NCI-H2081 (cell line): ENCODE measurements around the gene IL2RA.
"Not testable (repeated sequence)": the region's sequence is repeated elsewhere in the genome, so short reads cannot be mapped to it uniquely, and the experiment has no call there.

Experiments used
- DNase-seq, 2 experiments: peaks; one replicate each; lab custom pipeline; 2025; lab: John Stamatoyannopoulos, UW

Gene IL2RA

GRCh38 chr10:5983774-5984173 is 78.4 kb downstream of the IL2RA start:
- DNase-seq, result no peak

- no peak for DNase-seq
Observed at GRCh38 chr10:5981529-5981928, 80.6 kb downstream of the IL2RA start.

DNA sequence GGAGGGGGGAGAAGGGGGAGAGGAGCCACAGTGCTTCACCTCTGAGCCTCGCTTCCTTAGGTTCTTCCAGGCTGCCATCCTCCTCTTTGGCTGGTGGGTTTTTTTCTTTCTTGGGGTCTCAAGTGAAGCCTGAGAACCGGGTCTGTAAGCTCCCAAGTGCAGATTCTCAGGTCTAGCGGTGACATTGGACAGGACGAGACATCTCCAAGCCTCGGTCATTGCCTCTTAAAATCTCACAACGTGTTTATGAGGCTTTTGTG is 84.0 kb downstream of the IL2RA start:
- no peak for DNase-seq

- DNase-seq, result peak; percentile 25 to 47
Observed at GRCh38 chr10:5977471-5978229, 84.5 kb downstream of the IL2RA start, which contains the start of gene IL15RA. Gene IL15RA (minus strand): TSS chr10:5977543. CDS start chr10:5977492, 51 bp downstream.

GRCh38 chr10:5976512-5977470 is 85.4 kb downstream of the IL2RA start:
- DNase-seq, result no peak

DNA sequence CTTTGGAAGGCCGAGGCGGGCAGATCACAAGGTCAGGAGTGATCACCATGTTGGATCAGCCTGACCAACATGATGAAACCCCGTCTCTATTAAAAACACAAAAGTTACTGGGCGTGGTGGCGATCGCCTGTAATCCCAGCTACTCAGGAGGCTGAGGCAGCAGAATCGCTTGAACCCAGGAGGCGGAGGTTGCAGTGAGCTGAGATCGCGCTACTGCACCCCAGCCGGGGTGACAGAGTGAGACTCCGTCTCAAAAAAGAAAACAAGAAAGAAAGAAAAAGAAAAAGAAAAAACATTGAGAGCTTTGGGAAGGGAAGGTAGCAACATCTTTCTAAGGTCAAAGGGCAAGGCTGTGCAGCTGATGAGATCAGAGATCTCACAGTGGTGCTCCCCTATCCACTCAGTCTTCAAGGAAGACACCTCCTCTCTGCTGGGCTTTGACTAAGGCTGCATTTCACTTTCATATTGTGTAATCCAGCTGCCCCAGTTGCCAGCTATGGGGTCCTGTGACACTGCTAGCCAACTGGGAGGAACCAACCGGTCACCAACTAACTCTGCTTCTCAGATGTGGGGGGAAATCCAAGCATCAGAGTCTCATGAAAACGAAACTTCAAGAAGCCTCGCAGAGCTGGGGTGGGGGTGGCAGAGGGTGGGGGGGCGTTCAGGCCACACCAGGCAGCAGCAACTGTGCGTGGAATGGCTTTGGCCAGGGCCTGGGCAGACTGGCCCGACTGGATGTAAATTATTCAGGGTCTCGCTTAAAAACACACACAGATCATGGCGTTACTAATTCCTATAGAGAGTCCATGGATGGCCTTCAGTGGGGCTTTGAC is 86.3 kb downstream of the IL2RA start:
- DNase-seq, result no peak

DNA sequence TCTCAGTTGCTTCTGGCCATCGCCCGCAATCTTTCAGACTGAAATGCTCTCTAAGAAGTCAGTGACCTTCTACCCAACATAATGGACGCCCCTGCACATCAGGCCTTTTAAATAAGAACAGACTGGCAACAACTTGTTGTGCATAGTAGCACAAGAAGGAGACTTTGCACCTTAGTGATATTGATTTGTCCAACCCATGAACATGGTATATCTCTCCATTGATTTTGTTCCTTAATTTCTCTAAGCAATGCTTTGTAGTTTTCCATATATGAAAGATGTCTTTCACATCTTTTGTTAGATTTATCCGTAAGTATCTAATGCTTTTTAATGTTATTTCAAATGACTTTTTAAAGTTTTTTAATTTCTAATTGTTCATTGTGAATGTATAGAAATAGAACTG is 89.1 kb downstream of the IL2RA start:
- no peak for DNase-seq

DNA sequence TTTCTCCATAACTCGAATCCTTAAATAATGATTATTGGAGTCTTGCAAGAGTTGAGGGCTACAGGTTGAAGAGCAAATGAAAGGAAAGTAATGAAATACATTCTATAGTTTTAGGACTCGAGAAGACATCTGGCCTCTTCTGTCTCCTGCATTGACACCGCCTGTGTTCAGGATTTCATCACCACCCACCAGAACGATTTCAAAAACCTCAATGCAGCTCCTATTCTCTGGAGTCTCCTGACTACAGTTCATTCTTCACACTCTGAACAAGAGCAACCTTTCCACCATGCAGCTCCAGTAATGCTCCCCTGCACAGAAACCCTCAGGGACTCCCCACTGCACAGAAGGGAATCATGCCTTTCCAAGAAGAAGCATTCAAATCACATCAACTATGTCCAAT is 90.3 kb downstream of the IL2RA start:
- DNase-seq, result no peak

GRCh38 chr10:5971315-5971832 is 90.8 kb downstream of the IL2RA start:
- DNase-seq, result no peak

GRCh38 chr10:5970527-5970926 is 91.6 kb downstream of the IL2RA start:
- DNase-seq, result no peak

GRCh38 chr10:5970066-5970465 is 92.1 kb downstream of the IL2RA start:
- DNase-seq, result no peak

DNA sequence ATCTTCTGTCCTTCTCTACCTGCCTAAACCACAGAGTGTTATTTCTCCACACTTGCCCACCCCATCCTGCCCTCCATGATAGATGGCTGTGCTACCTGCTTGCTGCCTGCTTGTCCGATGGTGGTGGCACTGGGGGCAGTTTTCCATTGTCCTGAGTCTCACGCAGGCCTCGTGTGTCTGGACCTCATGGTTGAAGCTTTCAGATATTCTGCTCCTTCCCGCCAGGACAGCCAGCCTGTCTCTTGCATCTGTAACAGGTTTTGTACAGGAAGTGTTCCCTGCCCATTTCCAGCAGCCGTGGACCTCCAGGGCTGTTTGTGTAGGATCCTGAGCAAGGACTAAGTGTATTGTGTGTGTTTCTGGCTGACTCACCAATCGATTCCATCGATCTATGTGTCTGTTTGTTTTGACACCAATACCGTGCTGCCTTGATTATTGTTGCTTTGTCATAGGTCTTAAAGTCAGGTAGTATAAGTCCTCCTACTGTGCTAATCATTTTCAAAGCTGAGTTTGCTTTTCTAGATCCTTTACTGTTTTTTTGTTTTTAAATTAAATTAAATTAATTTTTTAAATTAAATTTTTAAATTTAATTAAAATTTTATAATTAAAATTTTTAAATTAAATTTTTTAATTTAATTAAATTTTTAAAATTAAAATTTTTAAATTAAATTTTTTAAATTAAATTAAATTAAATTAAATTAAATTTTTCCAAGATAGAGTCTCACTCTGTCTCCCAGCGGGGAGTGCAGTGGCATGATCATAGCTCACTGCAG is 93.3 kb downstream of the IL2RA start:
- no peak for DNase-seq

DNA sequence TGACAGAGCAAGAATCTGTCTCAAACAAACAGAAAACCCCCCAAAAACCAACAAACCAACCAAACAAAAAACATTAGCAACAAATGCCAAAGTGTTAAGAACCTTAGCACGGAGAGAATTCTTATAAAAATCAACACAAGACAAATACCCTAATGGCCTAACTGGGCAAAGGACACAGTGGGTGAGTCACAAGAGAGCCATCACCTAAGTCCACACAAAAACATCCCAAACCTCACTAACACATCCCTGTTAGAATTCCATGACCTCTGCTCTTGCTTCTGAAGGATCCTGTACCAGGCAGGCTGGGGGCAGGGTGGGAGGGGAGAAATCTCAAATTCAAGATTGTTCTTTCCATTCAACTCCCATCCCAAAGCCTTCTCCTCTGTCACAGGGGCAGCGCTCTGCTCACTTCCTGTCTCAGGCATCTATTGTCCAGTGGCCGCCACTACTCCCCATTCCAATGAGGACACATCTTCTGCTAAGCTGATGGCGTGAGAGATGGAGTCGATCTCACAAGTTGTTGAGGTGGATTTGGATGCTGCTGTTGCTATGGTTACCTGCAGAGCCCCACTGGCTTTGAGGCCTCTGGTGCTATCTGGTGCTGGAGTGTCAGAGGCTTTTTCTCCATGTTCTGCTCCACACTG is 94.0 kb downstream of the IL2RA start:
- DNase-seq, result no peak

GRCh38 chr10:5965266-5965665 is 96.9 kb downstream of the IL2RA start:
- no peak for DNase-seq

DNA sequence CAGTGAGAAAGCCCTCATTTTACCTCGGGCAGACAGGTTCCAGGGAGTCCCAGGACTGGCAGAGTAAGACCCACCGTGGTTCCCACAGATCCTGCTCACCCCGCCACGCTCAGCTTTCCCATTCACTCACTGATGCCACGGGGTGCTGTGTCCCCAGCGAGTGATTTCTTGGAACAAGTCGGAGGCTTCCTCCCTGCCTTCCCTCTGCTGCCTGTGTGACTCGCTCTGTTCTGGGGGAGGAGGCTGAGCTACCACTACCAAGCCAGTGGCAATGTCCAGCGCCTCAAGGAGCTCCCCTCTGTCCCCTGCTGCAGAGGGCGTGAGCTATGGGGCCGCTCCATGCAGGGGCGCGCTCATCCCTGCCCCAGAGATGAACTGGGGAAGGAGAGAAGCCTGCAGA is 97.4 kb downstream of the IL2RA start:
- no peak for DNase-seq

DNA sequence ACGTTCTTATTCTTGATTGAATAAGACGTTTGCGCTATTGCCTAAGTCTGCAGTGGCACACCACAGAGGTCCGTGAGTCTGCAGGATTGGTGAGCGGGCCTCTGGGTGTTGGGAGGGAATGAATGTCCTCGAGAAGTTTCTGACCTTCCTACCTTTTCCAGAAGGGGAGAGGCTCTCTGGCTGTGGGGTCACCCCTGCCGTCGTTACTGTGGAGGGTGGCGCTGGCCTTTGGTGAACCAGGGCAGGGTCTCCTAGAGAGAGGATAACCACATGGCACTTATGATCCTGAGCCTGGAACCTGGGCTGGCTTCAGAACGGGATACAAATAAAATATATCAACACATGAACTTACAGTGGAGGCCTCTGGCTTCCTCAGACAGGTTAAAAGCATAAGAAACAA is 98.6 kb downstream of the IL2RA start:
- DNase-seq, result no peak

DNA sequence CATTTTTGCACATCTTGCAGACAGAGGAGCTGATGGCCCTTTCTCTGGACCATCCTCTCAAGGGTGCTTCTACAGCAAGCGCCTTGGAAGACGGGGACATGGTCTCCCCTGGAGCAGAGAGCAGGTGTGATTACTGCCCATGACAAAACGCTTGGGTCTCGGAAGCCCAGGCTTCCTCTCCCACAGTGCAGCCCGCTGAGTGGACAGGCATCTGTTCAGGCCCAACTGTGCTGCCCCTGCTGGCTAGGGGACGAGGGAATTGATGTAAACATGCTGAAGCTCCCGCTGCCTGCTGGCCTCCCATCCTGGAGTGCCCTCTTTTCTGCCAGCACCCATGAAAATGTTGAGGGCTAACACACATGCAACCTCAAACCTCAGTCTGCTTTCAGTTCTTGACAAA is 99.1 kb downstream of the IL2RA start:
- no peak for DNase-seq

DNA sequence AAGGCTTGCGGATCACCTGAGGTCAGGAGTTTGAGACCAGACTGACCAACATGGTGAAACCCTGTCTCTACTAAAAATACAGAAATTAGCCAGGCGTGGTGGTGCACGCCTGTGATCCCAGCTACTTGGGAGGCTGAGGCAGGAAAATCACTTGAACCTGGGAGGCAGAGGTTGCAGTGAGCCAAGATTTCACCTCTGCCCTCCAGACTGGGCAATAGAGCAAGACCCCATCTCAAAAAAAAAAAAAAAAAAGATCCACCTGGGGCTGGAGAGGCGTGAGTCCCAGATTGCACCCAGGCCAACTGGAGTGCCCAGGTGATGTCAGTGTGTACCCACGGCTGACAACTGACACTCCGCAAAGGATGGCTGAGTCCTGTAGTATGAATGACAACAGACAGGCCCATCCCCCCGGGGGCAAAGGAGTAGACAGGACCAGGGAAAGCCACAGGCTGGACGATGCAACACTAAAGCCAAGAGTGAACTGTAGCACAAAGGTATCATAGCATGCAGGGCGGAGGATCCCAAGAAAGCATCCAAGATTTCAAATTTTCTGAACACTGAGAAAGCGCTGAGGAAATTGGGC is 99.7 kb downstream of the IL2RA start:
- DNase-seq, result not testable (repeated sequence)

DNA sequence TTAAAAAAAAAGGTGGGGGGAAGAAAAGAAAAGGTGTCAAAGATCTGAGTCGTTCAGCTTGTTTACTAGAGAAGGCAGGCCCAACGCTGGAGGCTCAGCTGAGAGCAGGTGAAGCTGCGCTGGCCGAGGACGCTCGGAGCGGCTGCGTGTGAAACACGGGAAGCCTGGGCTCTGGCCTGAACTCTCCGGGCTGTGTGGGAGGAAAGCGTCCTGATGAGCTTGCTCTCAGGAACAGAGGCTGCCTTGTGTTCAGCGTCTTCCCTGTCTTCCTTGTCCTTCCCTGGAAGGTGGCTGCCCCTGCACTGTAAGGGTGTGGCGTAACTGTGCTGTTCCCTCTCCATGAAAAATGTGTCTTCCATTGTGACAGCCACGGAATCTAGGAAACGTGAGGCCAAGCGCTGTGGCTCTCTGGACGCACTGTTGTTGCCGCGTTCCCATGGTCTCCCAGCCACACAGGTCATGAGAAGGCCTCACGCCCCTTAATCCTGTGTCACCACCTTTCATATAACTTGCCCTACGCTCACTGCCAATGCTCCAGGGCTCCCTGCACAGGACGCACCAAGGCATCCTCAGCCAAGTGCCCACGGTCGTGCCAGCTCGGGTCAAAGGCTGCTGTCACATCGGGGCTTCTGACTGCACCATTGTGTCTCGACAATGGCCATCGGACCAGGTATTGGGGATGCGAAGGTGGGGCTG is 100.6 kb downstream of the IL2RA start:
- DNase-seq, result no peak

- not testable (repeated sequence) for DNase-seq
Observed at GRCh38 chr10:5960973-5961275, 101.2 kb downstream of the IL2RA start.
